Epithelial cell of proximal tubule (primary cell): ENCODE measurements around the gene ADIG. TPM values are rescaled to one million over a fixed set of nuclear protein-coding genes. Genes with fewer than 3 reads are reported as not detected.

ENCODE experiments used
- DNase-seq: peaks from one replicate; pipeline ENCODE4 v3.0.0-alpha.2; 2011; ENCODE audit warnings: low read depth
- H3K4me3 ChIP-seq: 2 replicates; pipeline ENCODE4 v1.5.1; 2011; ENCODE audit warnings: low read depth, mild to moderate bottlenecking, low read length
- CTCF ChIP-seq: conservative IDR thresholded peaks from 2 replicates; pipeline ENCODE4 v1.5.1; 2012; ENCODE audit warnings: low read depth, mild to moderate bottlenecking, low read length
- total RNA-seq: library from RNA; depleted of rRNA; stranded (reverse); fragments of >200 nt; gene quantifications from 2 replicates; pipeline ENCODE4 v1.2.3, GENCODE V29; 2015

ADIG gene
- total RNA-seq, 1 donor from 2014 or later = not detected

DNA sequence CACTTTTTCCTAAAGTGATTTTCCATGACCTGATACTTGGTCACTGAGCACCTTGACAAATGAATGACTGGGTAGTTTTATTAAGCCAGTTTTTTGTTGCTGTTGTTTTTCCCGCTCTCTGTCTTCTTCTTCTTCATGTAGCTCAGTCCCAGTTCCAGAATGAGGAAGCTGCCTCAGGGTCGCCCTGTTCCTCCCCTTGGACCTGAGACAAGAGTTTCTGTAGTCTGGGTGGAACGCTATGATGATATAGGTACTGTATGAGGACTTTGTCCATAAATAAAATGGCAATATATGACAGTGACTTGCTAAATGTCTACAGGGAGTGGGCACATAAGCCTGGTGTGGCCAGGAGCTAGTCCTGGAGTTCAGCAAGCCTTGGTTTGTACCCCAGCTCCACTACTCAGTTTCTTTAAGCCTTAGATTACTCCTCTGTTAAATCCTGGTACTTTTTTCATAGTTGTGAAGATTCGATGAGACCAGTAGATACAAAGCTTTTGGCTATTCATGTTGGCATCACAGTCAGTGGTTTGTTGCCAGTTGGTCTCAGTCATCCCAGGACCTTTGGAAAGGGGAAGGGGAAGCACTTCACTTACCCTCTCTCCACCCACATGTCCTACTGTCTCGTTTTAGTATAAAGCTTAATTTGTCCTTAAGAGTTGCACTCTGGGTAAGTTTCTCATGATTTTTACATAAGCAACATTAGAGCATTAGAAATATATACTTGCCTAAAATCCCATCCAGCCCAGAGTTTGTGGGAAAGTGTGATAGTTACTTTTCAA, 11.1 kb upstream of the ADIG start:
- no peak for TF ChIP-seq CTCF
- DNase-seq = no peak
- no peak overlapping the region for H3K4me3 ChIP-seq

GRCh38 chr20:38573413-38573812, 7.6 kb upstream of the ADIG start:
- TF ChIP-seq CTCF = no peak
- no peak for DNase-seq
- H3K4me3 ChIP-seq = no peak overlapping the region

DNA sequence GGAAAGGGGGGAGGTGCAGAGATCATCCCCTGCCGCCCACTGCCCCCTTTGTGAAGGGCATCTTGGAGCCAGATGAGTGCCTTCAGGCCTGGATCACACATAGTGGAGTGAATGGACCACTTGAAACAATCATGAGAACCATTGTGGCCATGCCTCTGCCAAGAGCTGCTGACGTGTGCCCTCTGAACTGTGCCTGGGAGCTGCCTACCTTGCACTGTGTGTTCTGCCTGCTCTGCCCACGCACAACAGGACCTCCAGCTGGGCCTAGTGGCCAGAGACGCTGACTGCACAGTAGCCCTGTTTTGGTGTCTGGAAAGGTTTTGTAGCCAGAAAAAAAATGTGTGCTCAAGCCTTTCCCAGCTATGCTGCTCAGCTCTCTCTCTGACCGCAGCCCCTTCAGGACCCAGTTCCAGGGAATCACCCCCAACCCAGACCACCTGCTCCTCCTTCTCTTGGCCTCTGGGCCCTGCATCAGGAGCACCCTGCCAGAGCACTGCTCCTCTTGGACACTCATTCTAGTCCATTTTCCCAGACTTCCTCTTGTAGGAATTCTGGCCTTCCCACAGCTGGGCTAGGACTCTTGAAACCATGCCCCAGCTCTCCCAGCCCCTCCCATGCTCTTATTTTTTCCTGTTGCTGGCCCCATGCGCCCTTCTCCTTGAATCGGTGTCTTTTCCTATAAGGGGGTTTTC, 1.6 kb upstream of the ADIG start:
- H3K4me3 ChIP-seq = no peak overlapping the region
- DNase-seq = no peak
- TF ChIP-seq CTCF = no peak

- DNase-seq = no peak
- no peak overlapping the region for H3K4me3 ChIP-seq
- TF ChIP-seq CTCF = no peak
Observed at GRCh38 chr20:38579921-38580320, 1.1 kb upstream of the ADIG start.

DNA sequence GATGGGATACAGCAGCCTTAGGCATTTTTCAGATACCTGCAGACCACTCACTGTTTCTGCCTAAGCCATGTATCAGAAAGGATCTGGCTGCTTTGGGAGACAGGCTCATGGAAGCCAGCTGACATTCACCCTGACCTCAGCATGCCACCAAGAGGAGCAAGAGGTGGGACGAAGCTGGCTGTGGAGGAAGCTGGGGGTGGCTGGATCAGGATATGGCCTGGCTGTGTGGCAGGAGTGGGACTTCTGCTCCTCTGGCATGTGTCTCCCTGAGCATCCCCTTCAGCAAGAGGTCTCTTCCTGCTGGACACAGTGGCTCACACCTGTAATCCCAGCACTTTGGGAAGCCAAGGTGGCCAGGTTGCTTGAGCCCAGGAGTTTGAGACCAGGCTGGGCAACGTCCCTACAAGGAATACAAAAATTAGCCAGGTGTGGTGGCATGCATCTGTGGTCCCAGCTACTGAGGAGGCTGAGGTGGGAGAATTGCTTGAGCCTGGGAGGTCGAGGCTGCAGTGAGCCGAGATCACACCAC, 897 bp downstream of the ADIG start:
- no peak for DNase-seq
- no peak for TF ChIP-seq CTCF
- no peak overlapping the region for H3K4me3 ChIP-seq

DNA sequence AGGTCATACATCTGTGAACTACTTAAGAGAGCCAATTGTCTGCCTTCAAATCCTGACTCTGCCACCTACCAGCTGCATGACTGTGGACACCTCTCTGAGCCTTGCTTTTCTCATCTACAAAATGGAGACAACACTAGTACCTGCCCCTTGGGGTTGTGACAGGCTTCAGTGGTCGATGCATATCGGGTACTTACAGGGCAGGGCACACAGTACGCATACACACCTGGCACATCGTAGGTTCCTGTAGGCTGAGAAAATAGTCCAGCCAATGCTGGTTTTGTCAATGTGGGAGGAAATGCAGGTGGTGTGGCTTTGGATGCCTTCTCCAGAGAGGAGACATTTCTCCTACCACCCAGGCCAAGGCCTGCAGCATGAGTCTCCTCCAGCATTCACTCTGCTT, 2.3 kb downstream of the ADIG start:
- no peak for DNase-seq
- H3K4me3 ChIP-seq = no peak overlapping the region
- no peak for TF ChIP-seq CTCF
